ENCODE data around the gene PDE4D. TPM values are rescaled to one million over a fixed set of nuclear protein-coding genes. Genes with fewer than 3 reads are reported as not detected.

PDE4D gene
- total RNA-seq, 1 experiment from 2014 or later = 2.4 TPM

DNA sequence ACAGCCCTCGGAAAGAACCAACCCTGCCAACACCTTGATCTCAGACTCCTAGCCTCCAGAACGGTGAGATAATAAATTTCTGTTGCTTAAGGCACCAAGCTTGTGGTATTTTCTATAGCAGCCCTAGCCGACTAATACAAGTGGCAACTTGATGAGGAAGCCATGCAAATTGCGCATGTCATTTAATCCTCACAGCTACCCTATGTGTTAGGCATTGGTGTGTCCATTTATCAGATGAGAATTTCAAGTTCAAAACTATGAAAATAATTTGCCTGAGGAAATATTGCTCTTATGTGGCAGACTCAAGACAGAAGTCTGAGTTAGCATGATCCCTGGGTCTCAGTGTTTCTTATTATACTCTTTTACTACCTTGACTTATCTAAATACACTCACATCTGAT, 264.0 kb downstream of the PDE4D start:
- no peak overlapping the region for H3K4me3 ChIP-seq (ENCODE audit: low read depth in 2 of 2, low read length in 2 of 2)
- no peak overlapping the region for H3K27ac ChIP-seq (ENCODE audit: low read length)
- no peaks in the 10 kb centered on the region for H3K9me3 ChIP-seq (ENCODE audit: control insufficient read depth, insufficient read depth, low read depth, low read length)
- H3K4me1 ChIP-seq (ENCODE audit: control insufficient read depth, insufficient read depth, low read length) = no peaks in the 10 kb centered on the region
- ChIA-PET CTCF (no interaction called here), POLR2A (no interaction called here)
- in situ Hi-C loops (cut with HindIII; ENCODE audit: low pct_unique_long_range_greater_than_20kb, low sequenced_read_pairs) (no loop called here), intact Hi-C loops (cut with micrococcal nuclease; ENCODE audit: unreplicated experiment) (no loop called here)
- no TSS peak for BruUV-seq (replicated peaks)
- no peak for ATAC-seq
- no peak for DNase-seq (ENCODE audit: low read depth, low spot score)
- no peak for TF ChIP-seq TCF7L2 (IDR thresholded peaks at IDR 0.05; ENCODE audit: low read depth, low read length)
- TF ChIP-seq, protein P1, sequence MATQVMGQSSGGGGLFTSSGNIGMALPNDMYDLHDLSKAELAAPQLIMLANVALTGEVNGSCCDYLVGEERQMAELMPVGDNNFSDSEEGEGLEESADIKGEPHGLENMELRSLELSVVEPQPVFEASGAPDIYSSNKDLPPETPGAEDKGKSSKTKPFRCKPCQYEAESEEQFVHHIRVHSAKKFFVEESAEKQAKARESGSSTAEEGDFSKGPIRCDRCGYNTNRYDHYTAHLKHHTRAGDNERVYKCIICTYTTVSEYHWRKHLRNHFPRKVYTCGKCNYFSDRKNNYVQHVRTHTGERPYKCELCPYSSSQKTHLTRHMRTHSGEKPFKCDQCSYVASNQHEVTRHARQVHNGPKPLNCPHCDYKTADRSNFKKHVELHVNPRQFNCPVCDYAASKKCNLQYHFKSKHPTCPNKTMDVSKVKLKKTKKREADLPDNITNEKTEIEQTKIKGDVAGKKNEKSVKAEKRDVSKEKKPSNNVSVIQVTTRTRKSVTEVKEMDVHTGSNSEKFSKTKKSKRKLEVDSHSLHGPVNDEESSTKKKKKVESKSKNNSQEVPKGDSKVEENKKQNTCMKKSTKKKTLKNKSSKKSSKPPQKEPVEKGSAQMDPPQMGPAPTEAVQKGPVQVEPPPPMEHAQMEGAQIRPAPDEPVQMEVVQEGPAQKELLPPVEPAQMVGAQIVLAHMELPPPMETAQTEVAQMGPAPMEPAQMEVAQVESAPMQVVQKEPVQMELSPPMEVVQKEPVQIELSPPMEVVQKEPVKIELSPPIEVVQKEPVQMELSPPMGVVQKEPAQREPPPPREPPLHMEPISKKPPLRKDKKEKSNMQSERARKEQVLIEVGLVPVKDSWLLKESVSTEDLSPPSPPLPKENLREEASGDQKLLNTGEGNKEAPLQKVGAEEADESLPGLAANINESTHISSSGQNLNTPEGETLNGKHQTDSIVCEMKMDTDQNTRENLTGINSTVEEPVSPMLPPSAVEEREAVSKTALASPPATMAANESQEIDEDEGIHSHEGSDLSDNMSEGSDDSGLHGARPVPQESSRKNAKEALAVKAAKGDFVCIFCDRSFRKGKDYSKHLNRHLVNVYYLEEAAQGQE (IDR thresholded peaks at IDR 0.05; ENCODE audit: insufficient read depth in 1 of 2, low read depth in 2 of 2, low read length in 1 of 2) = no peak
- TF ChIP-seq, protein P2, sequence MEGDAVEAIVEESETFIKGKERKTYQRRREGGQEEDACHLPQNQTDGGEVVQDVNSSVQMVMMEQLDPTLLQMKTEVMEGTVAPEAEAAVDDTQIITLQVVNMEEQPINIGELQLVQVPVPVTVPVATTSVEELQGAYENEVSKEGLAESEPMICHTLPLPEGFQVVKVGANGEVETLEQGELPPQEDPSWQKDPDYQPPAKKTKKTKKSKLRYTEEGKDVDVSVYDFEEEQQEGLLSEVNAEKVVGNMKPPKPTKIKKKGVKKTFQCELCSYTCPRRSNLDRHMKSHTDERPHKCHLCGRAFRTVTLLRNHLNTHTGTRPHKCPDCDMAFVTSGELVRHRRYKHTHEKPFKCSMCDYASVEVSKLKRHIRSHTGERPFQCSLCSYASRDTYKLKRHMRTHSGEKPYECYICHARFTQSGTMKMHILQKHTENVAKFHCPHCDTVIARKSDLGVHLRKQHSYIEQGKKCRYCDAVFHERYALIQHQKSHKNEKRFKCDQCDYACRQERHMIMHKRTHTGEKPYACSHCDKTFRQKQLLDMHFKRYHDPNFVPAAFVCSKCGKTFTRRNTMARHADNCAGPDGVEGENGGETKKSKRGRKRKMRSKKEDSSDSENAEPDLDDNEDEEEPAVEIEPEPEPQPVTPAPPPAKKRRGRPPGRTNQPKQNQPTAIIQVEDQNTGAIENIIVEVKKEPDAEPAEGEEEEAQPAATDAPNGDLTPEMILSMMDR (IDR thresholded peaks at IDR 0.05) = no peak
- no peak for TF ChIP-seq POLR2AphosphoS5 (IDR thresholded peaks at IDR 0.05; ENCODE audit: low read depth, low read length)
- no peak for TF ChIP-seq SIN3A (IDR thresholded peaks at IDR 0.05; ENCODE audit: borderline replicate concordance, insufficient read depth, low read depth, low read length)
- H3K36me3 ChIP-seq (ENCODE audit: control insufficient read depth, insufficient read depth, low read length) = no peaks in the 10 kb centered on the region
- no peaks in the 10 kb centered on the region for H3K27me3 ChIP-seq (ENCODE audit: control insufficient read depth, insufficient read depth, low read length)

DNA sequence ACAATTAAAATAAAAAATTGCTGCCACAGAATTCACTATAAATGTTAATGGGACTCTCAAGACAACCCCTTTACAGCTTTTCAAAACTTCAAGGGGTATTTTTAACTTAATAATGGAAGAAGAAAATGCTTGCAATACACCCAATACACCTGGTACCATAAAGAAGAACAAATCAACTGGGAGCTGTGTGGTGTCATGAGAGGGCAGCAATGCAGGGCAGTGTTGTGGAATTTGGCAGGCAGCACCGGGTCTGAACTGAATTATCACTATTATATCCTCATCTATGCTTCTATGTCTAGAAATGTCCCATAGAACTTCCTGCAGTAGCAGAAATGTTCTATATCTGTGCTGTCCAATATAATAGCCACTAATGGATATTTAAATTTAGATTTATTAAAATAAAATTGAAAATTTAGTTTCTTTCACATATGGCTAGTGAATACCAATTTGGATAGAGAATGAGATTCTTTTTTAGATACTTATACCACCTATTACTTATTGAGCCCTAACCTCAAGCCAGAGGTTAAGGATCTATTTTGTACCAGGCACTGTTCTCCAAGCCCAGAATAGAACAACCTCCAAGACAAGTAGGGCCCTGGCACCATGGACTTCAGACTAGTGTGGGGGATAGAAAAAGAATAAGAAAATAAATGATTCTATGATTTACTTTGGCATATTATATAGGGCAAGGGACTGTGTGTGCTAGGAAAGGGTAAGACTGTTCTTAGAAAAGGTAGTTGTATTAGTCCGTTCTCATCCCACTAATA, 265.3 kb downstream of the PDE4D start:
- ChIA-PET CTCF (no interaction called here), POLR2A (no interaction called here)
- ATAC-seq (no peak), DNase-seq (ENCODE audit: low read depth, low spot score) (no peak)
- no peaks in the 10 kb centered on the region for H3K27me3 ChIP-seq (ENCODE audit: control insufficient read depth, insufficient read depth, low read length)
- no peaks in the 10 kb centered on the region for H3K9me3 ChIP-seq (ENCODE audit: control insufficient read depth, insufficient read depth, low read depth, low read length)
- TF ChIP-seq, protein P2 (IDR thresholded peaks at IDR 0.05) = no peak
- TF ChIP-seq SIN3A (IDR thresholded peaks at IDR 0.05; ENCODE audit: borderline replicate concordance, insufficient read depth, low read depth, low read length) (no peak), TCF7L2 (IDR thresholded peaks at IDR 0.05; ENCODE audit: low read depth, low read length) (no peak), POLR2AphosphoS5 (IDR thresholded peaks at IDR 0.05; ENCODE audit: low read depth, low read length) (no peak)
- TF ChIP-seq, protein P1 (IDR thresholded peaks at IDR 0.05; ENCODE audit: insufficient read depth in 1 of 2, low read depth in 2 of 2, low read length in 1 of 2) = no peak
- in situ Hi-C loops (cut with HindIII; ENCODE audit: low pct_unique_long_range_greater_than_20kb, low sequenced_read_pairs) (no loop called here), intact Hi-C loops (cut with micrococcal nuclease; ENCODE audit: unreplicated experiment) (no loop called here)
- no peak overlapping the region for H3K4me3 ChIP-seq (ENCODE audit: low read depth in 2 of 2, low read length in 2 of 2)
- H3K27ac ChIP-seq (ENCODE audit: low read length) = no peak overlapping the region
- BruUV-seq (replicated peaks) = no TSS peak
- H3K4me1 ChIP-seq (ENCODE audit: control insufficient read depth, insufficient read depth, low read length) = no peaks in the 10 kb centered on the region
- H3K36me3 ChIP-seq (ENCODE audit: control insufficient read depth, insufficient read depth, low read length) = no peaks in the 10 kb centered on the region
